ENCODE data around the gene UMAD1.

Gene UMAD1

DNA sequence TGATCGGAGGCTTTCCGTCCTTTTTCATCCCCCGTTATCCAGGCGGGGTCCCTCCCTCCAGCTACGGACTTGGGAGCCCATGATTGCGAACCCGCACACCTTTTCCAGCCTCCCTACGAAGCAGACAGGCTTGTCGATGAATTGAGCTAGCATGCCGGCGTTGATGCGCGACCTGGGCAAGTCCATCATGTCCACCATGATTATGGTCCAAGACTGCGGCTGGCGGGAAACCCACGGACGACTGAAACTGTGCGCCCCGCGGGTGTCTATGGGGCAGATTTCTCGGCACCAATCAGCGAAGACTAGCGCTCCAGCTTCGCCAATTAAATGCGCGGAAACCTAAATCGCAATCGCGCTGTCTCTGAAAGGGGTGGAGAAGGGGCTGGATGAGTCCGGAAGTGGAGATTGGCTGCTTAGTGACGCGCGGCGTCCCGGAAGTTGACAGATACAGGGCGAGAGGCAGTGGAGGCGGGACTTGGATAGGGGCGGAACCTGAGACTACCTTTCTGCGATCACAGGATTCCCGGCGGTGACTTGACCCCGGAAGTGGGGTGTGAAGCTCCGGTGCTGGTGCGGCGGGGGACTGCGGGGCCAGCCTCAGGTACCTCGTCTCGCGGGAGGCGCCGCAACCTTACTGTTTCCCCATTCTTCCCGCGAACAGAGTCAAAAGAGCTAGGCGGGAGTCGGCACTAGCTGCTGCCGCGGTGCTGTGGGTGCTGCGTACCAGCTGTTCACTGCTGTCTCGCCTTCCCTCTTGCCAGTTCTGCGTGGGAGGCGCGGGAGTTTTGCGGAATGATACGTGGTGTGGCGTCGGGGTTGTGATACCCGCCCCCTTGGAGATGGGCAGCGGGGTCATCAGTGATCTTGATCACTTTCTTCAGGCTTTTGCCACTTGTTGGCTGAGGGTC lies at the start of gene UMAD1:
TSS of gene UMAD1 (plus strand) at position 532 of the 908 bp plus-strand sequence. CDS start 32,620 bp downstream, outside the sequence.
- DNase-seq: peak; percentile 96

DNA sequence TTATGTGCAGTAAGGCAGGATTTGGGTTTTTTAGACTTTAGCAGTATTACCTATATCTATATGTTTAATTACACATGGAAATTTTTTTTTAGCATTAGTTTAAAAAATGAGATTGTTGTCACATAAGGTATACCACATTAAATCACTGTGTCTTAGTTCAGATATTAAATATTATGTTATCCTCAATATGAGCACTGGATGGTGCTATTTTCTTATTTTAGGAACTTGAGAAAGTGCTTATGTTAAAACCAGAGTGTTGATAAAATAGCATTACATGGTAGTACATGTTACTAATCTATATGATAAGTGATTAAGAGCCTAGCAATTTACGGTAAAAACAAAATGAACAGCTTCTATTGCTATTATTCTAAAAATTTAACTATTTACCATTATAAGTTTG lies 45.1 kb upstream of the UMAD1 start:
- no peak for DNase-seq

- DNase-seq: no peak
Observed at GRCh38 chr7:7596176-7596575, 44.4 kb upstream of the UMAD1 start.

DNA sequence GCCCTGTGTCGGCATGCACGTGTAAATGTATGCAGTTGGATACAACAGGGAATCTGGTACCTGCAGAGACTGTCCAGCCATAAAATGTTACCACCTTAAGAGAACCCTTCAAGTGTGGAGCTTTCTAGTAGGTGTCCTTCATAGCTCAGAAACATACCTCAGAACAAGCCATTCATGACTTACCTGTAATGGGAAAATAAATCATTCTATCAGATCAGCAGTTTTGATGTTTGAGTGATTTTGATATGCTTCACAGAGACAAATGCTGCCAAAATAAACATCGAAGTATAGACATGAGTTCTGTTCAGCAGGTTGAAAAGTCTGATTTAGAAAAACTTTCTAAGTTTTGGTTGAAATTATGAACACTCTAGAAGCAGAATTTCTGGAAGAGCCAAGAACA lies 33.5 kb upstream of the UMAD1 start:
- DNase-seq: no peak

DNA sequence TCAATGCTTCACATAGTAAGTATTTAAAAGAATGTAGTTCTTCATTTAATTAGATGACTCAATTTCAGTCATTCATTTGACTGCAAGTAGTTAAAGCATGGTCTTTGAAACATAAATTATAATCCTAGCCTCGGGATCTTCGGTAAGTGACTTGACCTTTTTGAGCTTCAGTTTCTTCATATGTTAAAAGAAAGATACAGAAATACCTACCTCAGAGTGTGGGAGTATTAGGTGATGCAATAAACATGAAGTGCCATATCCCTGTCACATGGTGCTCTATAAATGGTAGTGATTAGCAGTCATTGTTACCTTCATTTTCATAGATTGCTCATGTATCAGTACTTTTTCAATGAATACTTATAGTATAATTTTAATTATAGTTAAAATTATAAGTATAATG lies 31.2 kb upstream of the UMAD1 start:
- no peak for DNase-seq

DNA sequence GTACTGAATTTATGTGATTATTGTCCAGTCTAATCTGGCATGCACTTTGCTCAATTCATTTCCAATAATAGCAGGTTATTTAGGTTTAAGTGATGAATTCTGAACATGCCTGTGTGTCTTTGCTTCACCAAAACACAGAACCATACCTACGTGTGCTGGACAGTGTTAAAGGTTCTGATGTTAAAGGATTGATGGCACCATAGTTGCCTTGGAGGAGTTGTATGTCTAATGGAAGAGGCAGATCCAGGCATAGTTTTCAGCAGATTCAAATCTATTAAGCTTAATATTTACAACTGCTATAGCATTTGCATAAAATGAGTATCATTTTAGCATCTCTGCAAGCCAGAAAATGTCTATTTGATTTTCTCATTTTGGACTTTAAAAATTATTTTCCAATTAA lies 28.0 kb upstream of the UMAD1 start:
- no peak for DNase-seq

DNA sequence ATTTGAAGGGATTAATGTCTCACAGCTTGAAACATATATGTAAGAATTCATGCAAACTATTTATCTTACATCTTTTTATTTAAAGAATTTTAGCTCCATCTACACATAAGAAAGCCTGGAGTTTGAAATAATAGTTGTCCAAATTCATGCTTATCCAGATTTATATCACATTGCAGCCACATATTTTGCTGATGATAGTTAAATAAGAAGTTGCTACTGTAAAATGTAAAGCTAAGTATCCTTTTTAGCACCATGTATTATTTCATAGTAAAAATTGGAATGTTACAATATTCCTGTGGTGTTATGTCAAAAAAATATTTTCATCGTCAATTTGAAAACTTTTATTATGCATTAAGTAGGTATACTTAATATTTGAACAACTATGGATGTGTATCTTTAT lies 27.3 kb upstream of the UMAD1 start:
- no peak for DNase-seq

DNA sequence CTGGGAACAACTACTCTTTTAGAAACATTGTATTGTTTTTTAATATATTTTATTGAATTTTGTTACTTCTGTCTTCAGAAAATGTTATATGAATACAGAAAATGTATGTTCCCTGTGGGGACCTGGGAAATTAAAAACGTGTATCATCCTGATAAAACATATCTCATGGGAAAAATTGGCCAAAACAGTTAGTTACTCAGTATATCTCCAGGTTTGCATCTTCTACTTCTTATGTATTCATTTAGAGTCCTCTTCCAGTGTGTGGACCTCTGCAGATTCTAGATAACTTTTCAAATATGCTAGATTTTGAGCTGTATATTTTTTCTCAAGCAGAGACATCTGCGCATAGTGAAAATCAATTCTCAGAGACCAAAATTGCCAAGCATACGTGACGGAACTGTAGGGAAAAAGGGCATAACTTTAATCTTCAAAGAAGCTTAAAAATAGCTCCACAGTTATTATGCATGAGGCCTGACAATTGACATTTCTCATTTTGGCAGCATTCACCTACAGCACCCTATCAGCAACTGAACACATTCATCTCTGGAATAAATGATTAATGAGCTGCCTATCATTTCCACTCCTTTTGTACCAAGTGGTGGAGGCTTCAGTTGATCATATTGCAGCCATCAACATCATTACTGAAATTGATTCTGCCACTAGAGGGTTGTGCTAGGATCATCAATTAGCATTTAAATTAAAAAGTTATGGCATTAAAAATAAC lies 26.4 kb upstream of the UMAD1 start:
- DNase-seq: no peak

GRCh38 chr7:7617550-7617949 lies 23.0 kb upstream of the UMAD1 start:
- DNase-seq: no peak

- DNase-seq: no peak
Observed at GRCh38 chr7:7618410-7618809, 22.1 kb upstream of the UMAD1 start.

GRCh38 chr7:7620236-7620635 lies 20.3 kb upstream of the UMAD1 start:
- no peak for DNase-seq

- no peak for DNase-seq
Observed at GRCh38 chr7:7620644-7621210, 19.8 kb upstream of the UMAD1 start.

GRCh38 chr7:7628476-7628875 lies 12.1 kb upstream of the UMAD1 start:
- DNase-seq: no peak

- no peak for DNase-seq
Observed at GRCh38 chr7:7630626-7631329, 9.8 kb upstream of the UMAD1 start.

- no peak for DNase-seq
Observed at GRCh38 chr7:7639421-7639820, 1.1 kb upstream of the UMAD1 start.

DNA sequence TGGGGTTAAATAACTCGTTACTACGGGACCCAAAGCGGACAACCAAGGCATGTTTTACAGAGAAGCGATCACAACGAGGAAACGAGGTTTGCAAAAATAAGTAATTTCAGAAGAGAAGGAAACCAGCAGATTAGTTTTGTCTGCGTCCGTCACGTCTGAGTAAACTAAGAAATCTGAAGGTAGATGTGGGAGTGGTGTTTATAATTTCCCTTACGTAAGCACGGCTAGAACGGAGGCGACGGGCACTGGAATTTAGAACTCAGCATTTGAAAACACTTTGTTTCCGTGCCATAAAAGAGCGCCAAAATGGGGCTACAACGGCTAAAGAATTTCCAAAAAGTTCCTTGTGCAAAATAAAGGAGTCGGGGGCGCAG lies 718 bp upstream of the UMAD1 start:
- DNase-seq: no peak

- DNase-seq: no peak
Observed at GRCh38 chr7:7641129-7641663, 644 bp downstream of the UMAD1 start.

DNA sequence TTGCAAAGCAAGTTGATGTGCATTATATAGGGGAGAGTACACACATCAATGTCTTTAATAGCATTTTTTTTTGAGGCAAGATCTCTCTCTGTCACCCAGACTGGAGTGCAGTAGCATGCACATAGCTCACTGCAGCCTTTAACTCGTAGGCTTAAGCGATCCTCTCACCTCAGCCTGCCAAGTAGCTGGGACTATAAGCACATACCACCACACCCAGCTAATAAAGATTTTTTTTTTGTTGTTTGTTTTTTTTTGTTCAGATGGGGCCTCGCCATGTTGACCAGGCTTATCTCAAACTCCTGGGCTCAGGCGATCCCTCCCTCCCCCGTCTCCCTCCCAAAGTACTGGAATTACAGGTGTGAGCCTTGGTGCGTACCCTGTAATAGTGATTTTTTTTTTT lies 1.5 kb downstream of the UMAD1 start:
- no peak for DNase-seq

- DNase-seq: no peak
Observed at GRCh38 chr7:7647495-7648036, 7.0 kb downstream of the UMAD1 start.

GRCh38 chr7:7650682-7651206 lies 10.2 kb downstream of the UMAD1 start:
- DNase-seq: no peak

GRCh38 chr7:7651479-7651878 lies 10.9 kb downstream of the UMAD1 start:
- DNase-seq: no peak

DNA sequence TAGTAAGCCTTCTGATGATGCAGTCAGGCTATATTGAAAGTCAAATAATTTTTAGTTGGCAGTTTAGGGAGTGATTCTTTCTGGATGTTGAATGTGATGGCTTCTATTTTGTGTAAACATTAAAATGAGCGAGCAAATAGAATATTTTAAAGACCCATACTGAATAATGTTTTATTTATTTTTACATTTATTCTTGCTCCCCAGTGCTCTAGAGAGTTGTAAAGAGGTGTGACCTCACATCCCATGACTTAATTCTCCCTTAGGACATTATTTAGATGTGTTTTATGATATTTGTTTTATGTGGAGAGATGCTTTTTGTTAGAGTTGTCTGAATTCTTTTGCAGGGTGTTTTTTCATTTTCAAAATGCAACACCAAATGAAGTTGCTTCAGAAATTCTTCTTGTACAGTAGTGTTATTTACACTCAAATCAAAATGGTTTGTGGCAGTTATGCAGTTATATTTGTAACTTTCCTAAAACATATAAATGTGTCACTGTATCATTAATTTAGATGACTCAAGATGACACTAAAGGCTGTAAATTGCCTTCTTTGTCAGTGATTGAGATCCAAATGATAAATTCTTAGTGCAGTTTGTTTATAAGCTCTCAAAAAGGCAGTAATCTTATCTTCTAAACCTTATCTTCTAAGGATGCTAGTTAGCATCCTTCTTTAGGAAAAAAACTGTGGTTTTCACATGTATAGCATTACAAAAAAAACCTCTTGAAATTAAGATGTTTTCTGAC lies 12.4 kb downstream of the UMAD1 start:
- DNase-seq: no peak
